GM23338 (cell line): Measurements from ENCODE around the gene WDR31.

Experiments used
- CREB1 ChIP-seq: fragments of 250-450 bp; sonication (Bioruptor Pico); IDR thresholded peaks from 2 replicates; pipeline ENCODE4 v1.5.0; 2020; ENCODE audit warnings: low read depth, mild to moderate bottlenecking, moderate library complexity
- EZH2 ChIP-seq: fragments of 200-600 bp; sonication (generic); IDR thresholded peaks from one replicate; pipeline ENCODE4 v1.8.0; 2017; ENCODE audit warnings: antibody characterized with exemption, mild to moderate bottlenecking, low read depth; ENCODE audit not compliant: unreplicated experiment
- EZH2phosphoT487 ChIP-seq: fragments of 200-600 bp; sonication (generic); IDR thresholded peaks from one replicate; pipeline ENCODE4 v1.8.1; 2018; ENCODE audit warnings: antibody characterized with exemption; ENCODE audit not compliant: unreplicated experiment
- JUNB ChIP-seq: IDR thresholded peaks from one replicate; pipeline ENCODE4 v1.6.1; 2016; ENCODE audit warnings: antibody characterized with exemption; ENCODE audit not compliant: unreplicated experiment
- NANOG ChIP-seq: IDR thresholded peaks from 2 replicates; pipeline ENCODE4 v1.6.1; 2016; ENCODE audit warnings: antibody characterized with exemption, borderline replicate concordance
- POLR2AphosphoS5 ChIP-seq: IDR thresholded peaks from 2 replicates; pipeline ENCODE4 v1.6.1; 2016; ENCODE audit warnings: antibody characterized with exemption, low read depth
- ZNF114 ChIP-seq: fragments of 250-450 bp; sonication (Bioruptor Pico); IDR thresholded peaks from 2 replicates; pipeline ENCODE4 v1.5.0; 2020; ENCODE audit warnings: mild to moderate bottlenecking, moderate library complexity
- ZNF331 ChIP-seq: fragments of 250-450 bp; sonication (Bioruptor Pico); IDR thresholded peaks from 2 replicates; pipeline ENCODE4 v1.5.0; 2020; ENCODE audit warnings: low read depth, mild to moderate bottlenecking, moderate library complexity
- TF ChIP-seq, protein P1 (sequence below), 2 experiments: fragments of 200-600 bp in 1 of 2; sonication (generic) in 1 of 2; conservative IDR thresholded peaks; 2 replicates each; pipeline versions ENCODE4 v1.5.1 to v1.6.1; 2016 to 2017; ENCODE audit warnings: antibody characterized with exemption in 2 of 2, low read depth in 2 of 2, mild to moderate bottlenecking in 2 of 2, moderate library complexity in 1 of 2
- TF ChIP-seq, protein P2 (sequence below): IDR thresholded peaks from one replicate; pipeline ENCODE4 v1.6.1; 2018; ENCODE audit warnings: antibody characterized with exemption; ENCODE audit not compliant: unreplicated experiment
- TF ChIP-seq, protein P3 (sequence below): IDR thresholded peaks from 2 replicates; pipeline ENCODE4 v1.6.1; 2016; ENCODE audit warnings: antibody characterized with exemption

DNA sequence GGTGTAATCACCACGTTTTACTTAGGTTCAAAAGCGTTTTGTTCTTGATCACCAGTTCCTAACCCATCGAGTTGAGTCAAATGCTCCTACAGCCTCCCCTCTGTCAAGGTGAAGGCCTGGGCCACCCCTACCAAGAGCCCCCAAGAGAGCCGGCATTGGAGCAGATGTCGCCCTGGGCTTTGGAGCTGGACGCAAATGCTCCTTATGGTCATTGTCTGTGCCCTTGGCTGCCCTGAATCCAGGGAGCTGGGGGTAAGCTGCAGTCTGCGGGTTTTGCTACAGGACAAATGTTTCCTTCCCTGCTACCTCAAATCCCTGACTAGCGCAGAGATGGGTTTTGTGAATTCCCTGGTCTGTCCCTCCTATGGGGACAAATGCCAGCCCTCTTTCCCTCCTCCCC is 41.8 kb downstream of the WDR31 start:
- TF ChIP-seq, protein P1, sequence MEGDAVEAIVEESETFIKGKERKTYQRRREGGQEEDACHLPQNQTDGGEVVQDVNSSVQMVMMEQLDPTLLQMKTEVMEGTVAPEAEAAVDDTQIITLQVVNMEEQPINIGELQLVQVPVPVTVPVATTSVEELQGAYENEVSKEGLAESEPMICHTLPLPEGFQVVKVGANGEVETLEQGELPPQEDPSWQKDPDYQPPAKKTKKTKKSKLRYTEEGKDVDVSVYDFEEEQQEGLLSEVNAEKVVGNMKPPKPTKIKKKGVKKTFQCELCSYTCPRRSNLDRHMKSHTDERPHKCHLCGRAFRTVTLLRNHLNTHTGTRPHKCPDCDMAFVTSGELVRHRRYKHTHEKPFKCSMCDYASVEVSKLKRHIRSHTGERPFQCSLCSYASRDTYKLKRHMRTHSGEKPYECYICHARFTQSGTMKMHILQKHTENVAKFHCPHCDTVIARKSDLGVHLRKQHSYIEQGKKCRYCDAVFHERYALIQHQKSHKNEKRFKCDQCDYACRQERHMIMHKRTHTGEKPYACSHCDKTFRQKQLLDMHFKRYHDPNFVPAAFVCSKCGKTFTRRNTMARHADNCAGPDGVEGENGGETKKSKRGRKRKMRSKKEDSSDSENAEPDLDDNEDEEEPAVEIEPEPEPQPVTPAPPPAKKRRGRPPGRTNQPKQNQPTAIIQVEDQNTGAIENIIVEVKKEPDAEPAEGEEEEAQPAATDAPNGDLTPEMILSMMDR (conservative IDR thresholded peaks at IDR 0.05; ENCODE audit: low read depth in 2 of 2): no peak
- TF ChIP-seq EZH2 (no peak), POLR2AphosphoS5 (no peak), CREB1 (CRISPR knock-in tag) (no peak), EZH2phosphoT487 (no peak), NANOG (no peak), ZNF331 (no peak), JUNB (no peak), ZNF114 (CRISPR knock-in tag) (no peak)
- TF ChIP-seq, protein P2, sequence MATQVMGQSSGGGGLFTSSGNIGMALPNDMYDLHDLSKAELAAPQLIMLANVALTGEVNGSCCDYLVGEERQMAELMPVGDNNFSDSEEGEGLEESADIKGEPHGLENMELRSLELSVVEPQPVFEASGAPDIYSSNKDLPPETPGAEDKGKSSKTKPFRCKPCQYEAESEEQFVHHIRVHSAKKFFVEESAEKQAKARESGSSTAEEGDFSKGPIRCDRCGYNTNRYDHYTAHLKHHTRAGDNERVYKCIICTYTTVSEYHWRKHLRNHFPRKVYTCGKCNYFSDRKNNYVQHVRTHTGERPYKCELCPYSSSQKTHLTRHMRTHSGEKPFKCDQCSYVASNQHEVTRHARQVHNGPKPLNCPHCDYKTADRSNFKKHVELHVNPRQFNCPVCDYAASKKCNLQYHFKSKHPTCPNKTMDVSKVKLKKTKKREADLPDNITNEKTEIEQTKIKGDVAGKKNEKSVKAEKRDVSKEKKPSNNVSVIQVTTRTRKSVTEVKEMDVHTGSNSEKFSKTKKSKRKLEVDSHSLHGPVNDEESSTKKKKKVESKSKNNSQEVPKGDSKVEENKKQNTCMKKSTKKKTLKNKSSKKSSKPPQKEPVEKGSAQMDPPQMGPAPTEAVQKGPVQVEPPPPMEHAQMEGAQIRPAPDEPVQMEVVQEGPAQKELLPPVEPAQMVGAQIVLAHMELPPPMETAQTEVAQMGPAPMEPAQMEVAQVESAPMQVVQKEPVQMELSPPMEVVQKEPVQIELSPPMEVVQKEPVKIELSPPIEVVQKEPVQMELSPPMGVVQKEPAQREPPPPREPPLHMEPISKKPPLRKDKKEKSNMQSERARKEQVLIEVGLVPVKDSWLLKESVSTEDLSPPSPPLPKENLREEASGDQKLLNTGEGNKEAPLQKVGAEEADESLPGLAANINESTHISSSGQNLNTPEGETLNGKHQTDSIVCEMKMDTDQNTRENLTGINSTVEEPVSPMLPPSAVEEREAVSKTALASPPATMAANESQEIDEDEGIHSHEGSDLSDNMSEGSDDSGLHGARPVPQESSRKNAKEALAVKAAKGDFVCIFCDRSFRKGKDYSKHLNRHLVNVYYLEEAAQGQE: no peak
- TF ChIP-seq, protein P3, sequence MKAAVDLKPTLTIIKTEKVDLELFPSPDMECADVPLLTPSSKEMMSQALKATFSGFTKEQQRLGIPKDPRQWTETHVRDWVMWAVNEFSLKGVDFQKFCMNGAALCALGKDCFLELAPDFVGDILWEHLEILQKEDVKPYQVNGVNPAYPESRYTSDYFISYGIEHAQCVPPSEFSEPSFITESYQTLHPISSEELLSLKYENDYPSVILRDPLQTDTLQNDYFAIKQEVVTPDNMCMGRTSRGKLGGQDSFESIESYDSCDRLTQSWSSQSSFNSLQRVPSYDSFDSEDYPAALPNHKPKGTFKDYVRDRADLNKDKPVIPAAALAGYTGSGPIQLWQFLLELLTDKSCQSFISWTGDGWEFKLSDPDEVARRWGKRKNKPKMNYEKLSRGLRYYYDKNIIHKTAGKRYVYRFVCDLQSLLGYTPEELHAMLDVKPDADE: no peak
